HG03521 (cell line): ENCODE data around the gene NAA50.
A peak's percentile ranks its signal among the peaks of the same experiment; 100 is the strongest.

ENCODE experiments used
- ATAC-seq: cut with Tn5 transposase; IDR thresholded peaks from one replicate; pipeline ENCODE4 v1.9.1; 2021; ENCODE audit warnings: mild to moderate bottlenecking, moderate library complexity; ENCODE audit not compliant: unreplicated experiment

The NAA50 gene

DNA sequence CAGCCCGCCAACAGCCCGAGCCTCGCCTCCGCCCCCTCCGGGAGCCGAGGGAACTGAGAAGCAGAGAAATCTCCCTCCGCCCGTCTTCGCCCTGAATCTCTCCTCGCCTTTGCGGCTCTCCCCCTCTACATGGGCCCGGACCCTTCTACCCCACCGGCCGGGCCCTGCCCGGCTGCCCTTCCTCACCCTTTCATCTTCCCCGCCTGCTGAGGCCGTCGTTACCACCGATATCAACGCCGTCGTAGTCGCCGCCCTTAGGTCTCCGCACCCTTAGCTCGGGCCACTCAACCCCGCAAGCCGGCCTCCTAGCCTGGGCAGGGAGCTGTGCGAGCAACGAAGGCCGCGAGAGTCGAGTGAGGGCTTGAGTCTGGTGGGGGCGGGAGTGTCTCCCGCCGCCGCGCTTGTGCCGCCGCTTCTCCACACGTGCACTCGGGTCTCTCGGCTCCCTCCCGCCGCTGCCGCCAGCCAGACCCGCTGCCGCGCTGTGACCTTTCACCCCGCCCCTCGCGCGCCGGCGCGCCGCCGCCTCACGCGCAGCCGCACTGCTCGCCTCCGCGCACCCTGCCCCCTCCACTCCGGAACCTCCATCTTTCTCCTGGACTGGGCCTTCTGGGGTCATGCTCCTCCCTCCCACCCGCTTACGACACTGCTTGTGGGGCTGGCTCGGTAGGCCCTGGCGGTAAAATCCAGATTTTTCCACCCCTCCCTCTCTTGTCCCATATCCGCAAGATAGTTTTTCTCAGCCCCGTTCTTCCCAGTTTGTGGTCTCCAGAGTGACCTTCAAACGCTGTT lies at the start of gene NAA50:
Gene NAA50 (minus strand): TSS at position 494 of the 792 bp plus-strand sequence. CDS start 300 bp downstream, at position 194.
- ATAC-seq = peak; percentile 65

DNA sequence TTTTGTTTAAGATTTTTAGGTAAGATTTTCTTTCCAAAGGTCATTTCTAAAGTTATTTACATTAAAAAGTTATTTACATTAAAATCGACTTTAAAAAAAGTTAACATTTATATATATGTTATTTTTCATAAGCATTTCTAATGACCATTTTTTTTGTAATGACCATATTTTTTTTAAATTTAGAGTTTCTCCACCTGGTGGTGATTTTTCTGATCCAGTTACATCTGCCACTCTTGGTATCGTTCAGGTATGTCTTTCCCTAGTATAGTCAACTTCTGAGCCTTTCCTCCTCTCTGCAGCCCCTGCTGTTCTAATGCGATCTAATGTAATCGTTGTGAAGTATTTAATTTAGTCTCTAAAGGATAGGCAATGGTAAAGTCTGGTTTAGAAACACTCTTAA lies 49.6 kb upstream of the NAA50 start:
- no peak for ATAC-seq

DNA sequence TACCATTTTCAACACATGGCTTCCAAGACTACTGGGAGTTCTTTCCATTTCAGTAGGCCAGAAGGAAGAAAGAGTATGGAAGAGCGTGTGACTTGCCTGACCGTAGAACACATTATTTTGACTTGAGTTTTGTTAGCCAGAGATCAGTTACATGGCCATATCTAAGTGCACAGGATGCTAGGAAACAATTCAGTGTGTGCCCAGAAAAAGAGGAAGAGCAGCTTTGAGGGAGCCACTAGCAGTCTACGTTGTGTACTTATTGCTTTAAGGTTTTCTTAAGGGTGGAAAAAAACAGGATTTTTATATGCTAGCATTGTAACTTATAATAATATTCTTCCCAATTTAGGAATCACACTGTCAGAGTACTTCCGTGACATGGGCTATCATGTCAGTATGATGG lies 48.5 kb upstream of the NAA50 start:
- no peak for ATAC-seq

DNA sequence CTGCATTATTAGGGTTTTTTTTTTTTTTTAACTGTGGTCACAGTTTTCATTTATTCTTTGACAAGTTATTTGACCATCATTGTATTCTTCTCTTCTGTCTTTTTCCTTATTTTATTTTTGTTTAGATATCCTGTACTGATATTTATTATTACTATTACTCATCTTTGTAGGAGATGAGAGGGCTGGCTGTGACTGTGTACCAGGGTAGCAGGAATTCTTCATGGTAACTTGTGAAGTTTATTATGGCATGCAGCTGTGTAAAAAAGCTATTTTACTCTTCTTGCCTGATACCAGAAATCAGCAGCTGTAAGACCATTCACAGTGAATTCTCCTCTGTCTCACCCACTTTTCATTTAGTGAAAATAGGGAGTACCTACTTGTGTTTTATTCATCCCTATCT lies 45.3 kb upstream of the NAA50 start:
- ATAC-seq = no peak

DNA sequence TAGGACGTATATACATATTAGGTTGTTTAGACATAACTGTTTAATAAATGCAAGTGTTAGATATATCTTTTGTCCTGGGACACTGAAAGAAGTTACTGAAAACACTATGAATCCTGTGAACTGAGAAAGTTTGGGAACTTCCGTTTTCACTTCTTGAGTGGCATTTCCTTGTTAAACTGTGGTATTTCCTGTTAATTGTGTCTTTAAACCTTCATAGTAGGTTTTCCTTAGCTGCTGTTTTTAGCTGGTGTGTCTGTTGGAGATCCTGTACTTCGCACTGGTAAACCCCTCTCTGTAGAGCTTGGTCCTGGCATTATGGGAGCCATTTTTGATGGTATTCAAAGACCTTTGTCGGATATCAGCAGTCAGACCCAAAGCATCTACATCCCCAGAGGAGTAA lies 37.9 kb upstream of the NAA50 start:
- no peak for ATAC-seq

DNA sequence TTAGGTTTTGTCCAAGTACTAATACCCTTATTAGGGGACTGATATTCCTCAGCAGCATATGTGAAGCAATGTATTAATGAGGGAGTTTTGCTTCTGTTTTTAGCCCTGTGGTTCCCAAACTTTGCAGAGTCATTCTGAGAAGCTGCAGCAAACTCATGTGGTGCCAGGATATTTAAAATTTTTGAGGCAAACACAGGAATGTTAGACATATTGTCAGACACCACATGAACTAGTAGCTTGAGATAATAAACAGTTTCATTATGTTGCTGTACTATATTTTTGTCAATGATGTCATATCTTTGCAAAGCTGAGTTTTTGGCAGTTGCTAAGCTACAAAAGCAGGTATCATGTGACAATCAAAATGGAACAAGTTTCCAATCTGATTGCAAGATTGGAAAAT lies 37.4 kb upstream of the NAA50 start:
- ATAC-seq = peak; percentile 61

DNA sequence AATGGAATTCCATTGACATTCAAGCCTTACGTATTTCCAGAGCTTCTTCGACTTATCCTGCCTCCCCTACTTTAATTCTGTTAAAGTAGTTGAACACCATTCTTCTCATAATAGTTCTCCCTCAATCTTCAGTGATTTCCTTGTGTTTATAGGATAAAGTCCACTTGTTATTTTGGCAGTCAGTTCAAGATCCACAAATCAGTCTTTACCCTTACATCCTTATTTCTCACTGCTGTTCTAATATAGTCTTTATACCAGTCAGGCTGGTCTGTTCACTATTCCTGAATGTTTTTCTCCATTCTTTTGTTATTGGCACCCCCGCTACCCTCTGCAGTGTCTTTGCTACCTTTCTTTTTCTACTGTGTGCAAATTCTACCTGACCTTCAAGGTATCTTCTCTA lies 30.5 kb upstream of the NAA50 start:
- ATAC-seq = no peak

DNA sequence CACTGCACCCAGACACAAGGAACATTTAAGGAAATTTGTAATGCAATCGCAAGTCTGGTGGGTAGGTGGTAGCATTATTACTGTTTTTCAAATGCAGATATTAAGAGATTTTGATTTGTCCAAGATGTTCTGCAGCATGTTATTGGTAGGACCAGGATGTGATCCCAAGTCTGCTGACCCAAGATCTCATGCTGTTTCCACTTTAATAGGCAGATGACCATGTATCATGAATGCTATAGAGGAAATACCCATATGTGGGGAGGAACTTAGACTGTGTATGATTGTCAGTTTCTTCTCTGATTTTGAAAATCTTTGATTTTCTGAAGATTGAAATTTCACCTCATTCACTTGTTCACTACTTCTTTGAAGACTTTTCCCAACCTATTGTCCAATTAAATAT lies 29.5 kb upstream of the NAA50 start:
- ATAC-seq = no peak

DNA sequence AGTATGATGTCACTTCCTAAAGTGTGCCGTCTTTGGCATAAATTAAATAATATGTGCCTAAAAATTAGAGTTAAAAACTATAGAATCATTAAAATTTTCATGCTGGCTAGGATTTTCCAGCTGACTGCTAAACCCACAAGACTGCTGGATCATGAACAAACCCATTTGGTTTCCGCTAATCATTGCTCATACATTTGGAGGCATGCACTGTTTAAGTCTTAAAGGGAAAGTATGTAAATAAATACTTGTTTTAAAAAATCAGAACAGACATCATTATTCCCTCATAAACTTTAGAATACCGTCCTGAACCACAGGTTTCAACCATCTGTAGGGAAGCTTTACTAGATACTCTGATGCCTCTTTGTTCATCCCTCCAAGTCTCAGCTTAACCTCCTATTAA lies 27.3 kb upstream of the NAA50 start:
- ATAC-seq = no peak

DNA sequence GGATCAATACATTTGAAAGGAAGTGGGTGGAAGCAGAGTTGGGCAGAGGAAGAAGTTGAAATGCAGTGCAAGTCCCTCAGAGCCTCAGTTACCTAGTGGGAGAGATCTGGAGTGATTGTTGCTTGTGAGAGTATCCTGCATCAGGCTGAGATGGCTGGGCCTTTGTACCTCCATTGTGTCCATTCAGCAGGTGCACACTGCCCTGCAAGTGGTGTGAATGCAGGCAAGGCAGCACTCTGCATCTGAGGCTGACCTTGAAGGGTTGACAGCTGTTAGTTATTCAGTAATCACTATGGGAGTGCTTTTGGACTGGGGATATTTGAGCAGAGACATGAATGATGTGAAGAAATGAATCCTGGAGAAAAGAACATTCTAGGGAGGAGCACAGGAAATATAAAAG lies 25.9 kb upstream of the NAA50 start:
- no peak for ATAC-seq

DNA sequence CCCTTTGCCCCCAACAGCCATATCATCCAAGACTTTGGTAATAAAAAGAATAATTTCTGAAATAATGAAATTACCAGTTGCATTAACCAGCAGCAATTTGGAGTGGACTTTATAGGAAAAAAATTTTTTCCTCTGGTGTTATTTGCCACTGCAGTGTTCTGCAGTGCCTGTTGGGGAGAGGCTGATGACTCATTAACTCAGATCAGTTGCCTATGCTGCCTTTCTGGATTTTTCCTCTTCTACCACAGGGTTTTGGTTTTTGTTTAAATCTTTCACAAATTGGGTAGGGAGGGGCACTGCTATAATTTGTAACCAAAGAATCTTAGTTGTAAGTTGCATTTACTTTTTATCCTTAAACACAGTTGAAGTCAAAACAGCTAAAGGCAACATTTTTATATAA lies 23.5 kb upstream of the NAA50 start:
- ATAC-seq = no peak

DNA sequence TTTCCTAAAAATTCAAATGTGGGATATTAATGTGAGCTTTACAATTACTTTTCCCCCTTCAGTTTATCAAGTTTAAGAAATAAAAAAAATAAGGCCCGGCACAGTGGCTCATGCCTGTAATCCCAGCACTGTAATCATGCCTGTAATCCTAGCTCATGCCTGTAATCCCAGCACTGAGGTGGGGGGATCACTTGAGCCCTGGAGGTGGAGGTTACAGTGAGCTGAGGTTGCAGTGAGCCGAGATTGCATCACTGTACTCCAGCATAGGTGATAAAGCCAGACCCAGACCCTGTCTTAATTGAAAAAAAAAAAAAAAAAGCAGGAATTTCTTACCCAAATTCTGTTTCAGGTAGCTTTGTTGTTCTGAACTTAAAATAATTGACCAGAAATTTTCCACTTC lies 18.6 kb upstream of the NAA50 start:
- no peak for ATAC-seq

DNA sequence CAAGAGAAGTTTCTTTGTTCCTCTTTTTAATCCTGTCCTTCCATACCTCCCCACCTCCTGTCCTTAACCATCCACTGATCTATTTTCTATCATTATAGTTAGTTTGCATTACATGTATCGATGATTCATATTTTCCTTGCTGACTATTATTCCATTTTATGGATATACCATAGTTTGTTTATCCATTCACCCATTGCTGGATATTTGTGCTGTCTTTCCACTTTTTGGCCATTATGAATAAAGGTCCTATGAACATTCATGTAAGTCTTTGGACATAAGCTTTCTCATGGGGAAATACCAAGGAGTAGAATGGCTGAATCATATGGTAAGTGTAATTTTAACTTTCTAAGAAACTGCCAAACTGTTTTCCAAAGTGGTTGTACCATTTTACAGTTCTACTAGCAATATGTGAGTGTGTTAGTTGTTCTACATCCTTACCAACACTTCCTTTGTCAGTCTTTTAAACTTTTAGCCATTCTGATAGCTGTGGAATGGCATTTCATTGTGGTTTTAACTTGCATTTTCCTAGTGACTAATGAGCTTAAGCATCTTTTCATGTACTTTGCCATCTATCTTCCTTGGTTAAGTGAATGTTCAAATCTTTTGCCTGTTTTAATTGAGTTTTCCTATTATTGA lies 12.5 kb upstream of the NAA50 start:
- no peak for ATAC-seq

DNA sequence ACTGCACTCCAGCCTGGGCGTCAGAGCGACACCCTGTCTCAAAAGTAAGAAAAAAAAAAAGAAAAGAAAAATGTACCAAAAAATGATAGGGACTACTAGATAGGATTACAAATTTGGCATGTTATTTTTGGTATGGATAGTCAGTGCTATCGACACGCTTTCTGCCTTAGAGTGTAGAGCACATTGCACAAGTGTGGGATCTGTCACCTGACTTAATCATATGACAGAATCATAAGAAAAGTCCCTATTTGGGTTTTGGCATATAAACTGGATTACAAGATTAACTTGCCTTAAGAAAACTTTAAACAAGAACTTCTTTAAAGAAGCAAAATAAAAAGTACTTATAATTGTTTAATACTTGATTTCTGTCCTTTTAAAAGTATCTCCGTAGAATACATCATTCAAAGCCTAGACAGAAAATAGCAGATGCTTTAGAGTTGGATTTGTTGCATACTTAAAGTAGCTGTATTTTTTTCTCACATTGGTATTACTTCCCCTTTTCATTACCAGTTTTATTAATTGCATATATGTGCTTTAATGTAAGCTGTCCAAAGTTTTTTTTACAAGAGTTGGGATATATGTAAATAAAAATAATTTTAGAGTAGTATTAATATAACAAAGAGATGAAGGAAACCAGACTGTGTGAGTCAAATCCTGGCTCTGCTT lies 8.6 kb upstream of the NAA50 start:
- ATAC-seq = peak; percentile 58

DNA sequence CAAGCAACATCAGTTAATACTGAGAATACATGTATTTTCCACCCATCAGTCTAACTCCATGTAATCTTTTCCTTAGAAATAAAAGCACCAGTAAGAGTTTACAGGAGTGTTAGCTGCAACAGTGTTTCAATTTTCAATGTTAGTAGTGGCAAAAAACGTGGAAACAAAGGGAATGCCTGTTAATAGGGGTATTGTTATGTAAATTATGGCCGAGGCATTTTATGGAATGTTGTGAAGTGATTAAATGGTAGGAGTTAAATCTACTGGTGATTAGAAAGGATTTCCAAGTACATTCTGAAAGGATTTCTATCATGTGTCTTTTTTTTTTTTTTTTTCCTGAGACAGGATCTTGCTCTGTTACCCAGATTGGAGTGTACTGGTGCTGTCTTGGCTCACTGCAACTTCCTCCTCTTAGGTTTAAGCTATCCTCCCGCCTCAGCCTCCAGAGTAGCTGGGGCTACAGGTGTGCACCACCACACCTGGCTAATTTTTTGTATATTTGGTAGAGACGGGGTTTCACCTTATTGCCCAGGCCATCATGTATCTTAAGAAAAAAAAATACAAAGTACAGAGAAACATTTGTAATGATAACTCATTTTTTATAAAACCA lies 7.4 kb upstream of the NAA50 start:
- ATAC-seq = no peak

DNA sequence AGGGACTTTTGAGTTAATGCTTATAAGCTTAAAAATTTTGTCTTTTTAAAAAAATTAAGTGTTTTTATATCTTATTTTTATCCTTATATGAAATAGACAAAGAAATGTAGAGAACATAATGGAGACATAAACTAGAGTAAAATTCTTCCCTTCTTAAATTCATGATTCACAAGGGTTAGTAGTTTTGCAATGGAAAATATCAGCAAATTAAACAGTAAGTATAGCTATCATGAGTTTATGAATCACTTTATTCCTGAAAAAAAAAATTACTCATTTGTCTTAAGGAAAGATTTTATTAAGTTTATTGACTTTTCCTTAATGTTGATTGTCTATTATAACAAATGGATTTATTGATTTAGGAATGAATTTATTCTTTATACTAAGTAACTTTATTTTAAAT lies 5.1 kb upstream of the NAA50 start:
- no peak for ATAC-seq

DNA sequence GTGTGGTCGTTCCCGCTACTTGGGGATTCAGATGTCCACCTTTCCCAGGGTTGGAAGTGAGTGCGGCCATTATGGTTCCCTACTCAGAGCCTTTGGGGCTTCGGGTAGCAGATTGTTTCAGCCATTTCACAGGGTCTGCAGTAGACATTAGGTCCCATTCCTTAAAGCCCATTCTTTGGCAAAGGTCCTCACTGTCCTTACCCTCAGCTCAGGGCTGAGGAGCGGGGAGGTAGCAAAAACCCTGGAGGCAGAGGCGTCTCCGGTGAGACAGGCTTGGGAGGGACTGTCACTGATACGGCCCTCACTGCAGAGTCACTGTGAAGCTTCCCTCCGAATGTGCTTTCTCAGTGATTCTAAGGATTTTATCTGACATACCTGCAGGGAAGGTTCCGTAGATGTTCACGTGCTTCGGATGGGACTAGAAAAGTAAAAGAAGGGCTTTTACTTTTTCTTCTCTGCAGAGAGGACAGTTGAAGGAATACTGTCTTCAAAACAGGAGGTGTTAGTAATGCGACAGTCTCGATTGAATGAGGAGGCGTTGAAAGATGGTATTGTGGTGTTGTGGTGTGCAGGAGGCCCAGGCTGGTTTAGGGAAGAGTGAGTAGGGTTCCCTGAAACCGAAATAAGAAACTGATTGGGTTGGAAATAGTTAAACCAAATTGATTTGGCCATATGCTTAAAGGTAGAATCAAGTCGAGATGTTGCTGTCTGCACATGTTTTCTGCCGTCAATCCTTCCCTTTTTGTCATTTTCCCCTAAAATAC lies 1.4 kb upstream of the NAA50 start:
- no peak for ATAC-seq

DNA sequence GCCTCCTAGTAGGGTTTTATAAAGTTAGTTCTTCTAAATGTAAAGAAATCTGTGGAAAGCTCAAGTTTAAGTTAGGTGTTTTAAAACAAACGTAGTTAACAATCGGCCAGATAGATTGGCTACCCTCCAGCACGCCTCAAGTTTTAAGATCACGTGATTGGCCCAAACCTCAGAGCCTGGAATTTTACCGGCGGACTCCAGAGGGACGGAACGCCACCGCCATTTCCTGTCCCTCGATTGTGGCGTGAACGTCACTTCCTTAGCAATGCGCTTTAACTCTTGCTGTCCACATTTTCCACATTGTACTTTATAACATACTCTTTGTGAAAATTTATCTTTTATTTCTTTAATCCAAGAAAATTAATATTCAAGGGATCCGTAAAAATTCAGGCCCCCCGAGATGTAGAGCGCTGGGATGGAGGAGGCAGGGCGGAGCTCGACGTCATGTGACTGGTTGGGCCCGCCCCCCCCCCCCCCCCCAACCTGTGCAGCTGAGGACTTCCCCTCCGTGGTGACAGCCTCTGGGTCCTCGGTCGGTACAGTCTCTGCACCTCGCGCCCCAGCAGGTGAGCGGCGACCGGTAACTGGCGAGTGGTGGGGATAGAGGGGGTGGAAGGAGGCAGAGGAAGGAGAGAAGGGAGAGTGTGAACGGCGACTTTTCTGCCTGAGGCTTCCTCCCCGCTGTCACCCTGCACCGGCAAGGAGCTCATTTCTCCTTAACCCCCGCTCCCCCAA lies 666 bp upstream of the NAA50 start, which contains the start of gene ATP6V1A:
Gene ATP6V1A (plus strand): TSS at position 488 of the 735 bp plus-strand sequence. CDS start 31,719 bp downstream, outside the sequence.
- peak; percentile 35 for ATAC-seq

DNA sequence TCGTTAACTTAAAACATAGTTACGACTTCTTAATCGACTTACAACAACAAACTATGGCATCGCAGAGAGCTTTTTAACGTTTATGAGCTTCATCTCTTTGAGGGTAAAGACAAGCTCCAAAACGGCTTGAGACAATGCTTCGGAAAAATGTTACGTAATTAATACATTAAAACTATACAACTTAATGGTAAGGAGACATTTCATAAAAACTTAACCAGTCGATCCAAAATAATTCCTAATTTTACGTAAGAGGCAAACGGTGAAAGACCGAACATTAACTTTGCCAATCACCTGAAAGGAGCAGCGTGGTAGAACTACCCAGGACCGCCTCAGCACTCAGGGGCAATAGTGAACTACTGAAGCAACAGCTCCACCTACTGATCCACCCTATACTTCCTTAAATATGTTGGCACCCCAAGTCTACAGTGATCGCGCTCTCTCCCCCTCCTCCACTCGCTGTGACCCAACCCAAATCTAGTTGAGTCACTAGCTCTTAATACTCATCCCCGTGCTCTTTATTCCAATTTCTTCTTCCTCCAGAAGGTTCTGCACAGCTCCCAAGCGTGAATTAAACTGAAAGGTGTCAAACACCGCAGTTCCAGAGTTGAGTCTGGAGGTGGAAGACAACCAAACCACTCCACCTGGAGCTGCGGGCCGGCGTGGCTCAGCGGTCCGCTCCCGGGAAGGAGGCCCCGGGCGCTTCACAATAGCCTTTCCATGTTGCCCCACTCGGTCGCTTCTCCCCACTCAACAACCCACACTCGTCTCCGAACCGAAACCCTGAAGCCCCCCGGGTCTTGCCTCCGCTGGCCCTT lies 901 bp downstream of the NAA50 start:
- ATAC-seq = peak; percentile 50
